HepG2 (cell line): Measurements from ENCODE around the gene ZSCAN26. TPM values are rescaled to one million over a fixed set of nuclear protein-coding genes. Genes with fewer than 3 reads are reported as not detected.

Source experiments
- HMG20B ChIP-seq: conservative IDR thresholded peaks from 2 replicates; pipeline ENCODE4 v1.6.1; 2016; ENCODE audit warnings: missing genetic modification reagents, missing compliant biosample characterization
- MAFK ChIP-seq, 2 experiments: IDR thresholded peaks in 1 of 2; conservative IDR thresholded peaks in 1 of 2; 2 replicates each; pipeline ENCODE4 v1.6.1; 2011; ENCODE audit warnings: improper control_type of control experiment in 2 of 2, low read length in 2 of 2
- NCOA5 ChIP-seq: sonication (generic); formaldehyde crosslinking; IDR thresholded peaks from 2 replicates; pipeline ENCODE4 v1.4.0; 2020; ENCODE audit warnings: missing genetic modification reagents
- NR2F6 ChIP-seq, 2 experiments: IDR thresholded peaks; 2 replicates each; pipeline ENCODE4 v1.6.1; 2016; ENCODE audit warnings: antibody characterized with exemption in 1 of 2, mild to moderate bottlenecking in 1 of 2
- NR3C1 ChIP-seq: sonication (generic); formaldehyde crosslinking; IDR thresholded peaks from 2 replicates; pipeline ENCODE4 v1.4.0; 2020; ENCODE audit warnings: missing genetic modification reagents
- PAF1 ChIP-seq: IDR thresholded peaks from 2 replicates; pipeline ENCODE4 v1.6.1; 2016; ENCODE audit warnings: missing genetic modification reagents, missing compliant biosample characterization
- SAFB2 ChIP-seq: sonication (generic); formaldehyde crosslinking; IDR thresholded peaks from 2 replicates; pipeline ENCODE4 v1.5.1; 2020; ENCODE audit warnings: missing genetic modification reagents, low read depth, mild to moderate bottlenecking, borderline replicate concordance
- SAP130 ChIP-seq: IDR thresholded peaks from 2 replicates; pipeline ENCODE4 v1.6.1; 2016; ENCODE audit warnings: low read depth
- SMAD1 ChIP-seq: sonication (generic); formaldehyde crosslinking; IDR thresholded peaks from 2 replicates; pipeline ENCODE4 v1.4.0; 2020; ENCODE audit warnings: missing genetic modification reagents, low read depth, mild to moderate bottlenecking, borderline replicate concordance
- SP4 ChIP-seq: sonication (generic); formaldehyde crosslinking; IDR thresholded peaks from 2 replicates; pipeline ENCODE4 v1.8.1; 2023; ENCODE audit warnings: mild to moderate bottlenecking, missing genetic modification reagents
- ZBTB34 ChIP-seq: sonication (generic); formaldehyde crosslinking; IDR thresholded peaks from 2 replicates; pipeline ENCODE4 v1.8.0; 2022; ENCODE audit warnings: mild to moderate bottlenecking, missing genetic modification reagents
- ZNF124 ChIP-seq: sonication (generic); formaldehyde crosslinking; IDR thresholded peaks from 2 replicates; pipeline ENCODE4 v1.4.0; 2020; ENCODE audit warnings: missing genetic modification reagents
- ZNF543 ChIP-seq: sonication (generic); formaldehyde crosslinking; IDR thresholded peaks from 2 replicates; pipeline ENCODE4 v1.4.0; 2020; ENCODE audit warnings: mild to moderate bottlenecking, missing genetic modification reagents
- ZNF768 ChIP-seq: sonication (generic); formaldehyde crosslinking; IDR thresholded peaks from 2 replicates; pipeline ENCODE4 v1.4.0; 2020; ENCODE audit warnings: missing genetic modification reagents
- ZNF780A ChIP-seq: sonication (generic); formaldehyde crosslinking; IDR thresholded peaks from 2 replicates; pipeline ENCODE4 v1.8.0; 2022; ENCODE audit warnings: mild to moderate bottlenecking, missing genetic modification reagents, moderate library complexity
- ZUFSP ChIP-seq: sonication (generic); formaldehyde crosslinking; IDR thresholded peaks from 2 replicates; pipeline ENCODE4 v1.9.0; 2021; ENCODE audit warnings: missing genetic modification reagents, mild to moderate bottlenecking, borderline replicate concordance
- polyA plus RNA-seq, 8 experiments: library from polyadenylated mRNA; depleted of rRNA in 3 of 8; stranded (reverse) in 7 of 8; unstranded in 1 of 8; fragments of >200 nt; fragmentation: Illumina TruSeq in 4 of 8; extraction: Trizol in 4 of 8; gene quantifications; 2 replicates each; pipeline versions ENCODE4 v1.2.1 to v1.2.3, GENCODE V29; 2011 to 2016; ENCODE audit warnings: low read depth in 4 of 8, missing spikeins in 1 of 8, mixed read lengths in 1 of 8; ENCODE audit not compliant: insufficient read depth in 1 of 8
- total RNA-seq, 5 experiments: library from RNA; depleted of rRNA; stranded (reverse); fragments of >200 nt; fragmentation: Illumina TruSeq; extraction: Trizol; gene quantifications; 2 replicates each; pipeline ENCODE4 v1.2.3, GENCODE V29; 2016; ENCODE audit warnings: low read depth in 1 of 5
- TF ChIP-seq, protein P1 (sequence below): sonication (generic); formaldehyde crosslinking; IDR thresholded peaks from 2 replicates; pipeline ENCODE4 v1.4.0; 2020; ENCODE audit warnings: missing genetic modification reagents, mild to moderate bottlenecking, borderline replicate concordance
- TF ChIP-seq, protein P2 (sequence below): sonication (generic); formaldehyde crosslinking; IDR thresholded peaks from 2 replicates; pipeline ENCODE4 v1.4.0; 2020; ENCODE audit warnings: missing genetic modification reagents

The ZSCAN26 gene
- total and polyA plus RNA-seq, 2 of the 13 experiments (the other 11 are each of a cell fraction or from before 2014, with no cell fraction given): 12.0 to 15.6 TPM

GRCh38 chr6:28225056-28225834, 41.7 kb upstream of the ZSCAN26 start, which contains the start of gene ZSCAN9 (continued):
- peak; percentile 73 for TF ChIP-seq SP4 (CRISPR knock-in tag)
- TF ChIP-seq, protein P1, sequence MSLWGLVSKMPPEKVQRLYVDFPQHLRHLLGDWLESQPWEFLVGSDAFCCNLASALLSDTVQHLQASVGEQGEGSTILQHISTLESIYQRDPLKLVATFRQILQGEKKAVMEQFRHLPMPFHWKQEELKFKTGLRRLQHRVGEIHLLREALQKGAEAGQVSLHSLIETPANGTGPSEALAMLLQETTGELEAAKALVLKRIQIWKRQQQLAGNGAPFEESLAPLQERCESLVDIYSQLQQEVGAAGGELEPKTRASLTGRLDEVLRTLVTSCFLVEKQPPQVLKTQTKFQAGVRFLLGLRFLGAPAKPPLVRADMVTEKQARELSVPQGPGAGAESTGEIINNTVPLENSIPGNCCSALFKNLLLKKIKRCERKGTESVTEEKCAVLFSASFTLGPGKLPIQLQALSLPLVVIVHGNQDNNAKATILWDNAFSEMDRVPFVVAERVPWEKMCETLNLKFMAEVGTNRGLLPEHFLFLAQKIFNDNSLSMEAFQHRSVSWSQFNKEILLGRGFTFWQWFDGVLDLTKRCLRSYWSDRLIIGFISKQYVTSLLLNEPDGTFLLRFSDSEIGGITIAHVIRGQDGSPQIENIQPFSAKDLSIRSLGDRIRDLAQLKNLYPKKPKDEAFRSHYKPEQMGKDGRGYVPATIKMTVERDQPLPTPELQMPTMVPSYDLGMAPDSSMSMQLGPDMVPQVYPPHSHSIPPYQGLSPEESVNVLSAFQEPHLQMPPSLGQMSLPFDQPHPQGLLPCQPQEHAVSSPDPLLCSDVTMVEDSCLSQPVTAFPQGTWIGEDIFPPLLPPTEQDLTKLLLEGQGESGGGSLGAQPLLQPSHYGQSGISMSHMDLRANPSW (CRISPR knock-in tag): no peak
- TF ChIP-seq NCOA5 (CRISPR knock-in tag): no peak
- TF ChIP-seq ZBTB34: no peak
- TF ChIP-seq ZNF543 (CRISPR knock-in tag): peak; percentile 85; the same call in 1 of the 2 replicates
- TF ChIP-seq SAFB2: no peak
- no peak for TF ChIP-seq PAF1 (CRISPR knock-in tag)
- TF ChIP-seq ZNF124: peak; percentile 73; the same call in 1 of the 2 replicates
- TF ChIP-seq ZNF780A: no peak
- TF ChIP-seq SAP130: peak; percentile 94
- no peak for TF ChIP-seq NR3C1
- no peak for TF ChIP-seq ZUFSP (CRISPR knock-in tag)
- peak; percentile 53; the same call in 1 of the 2 replicates for TF ChIP-seq HMG20B
- TF ChIP-seq MAFK (conservative IDR thresholded peaks at IDR 0.05 in 1 of 2, IDR thresholded peaks at IDR 0.05 in 1 of 2; ENCODE audit: low read length in 2 of 2): no peak
- TF ChIP-seq SMAD1 (CRISPR knock-in tag): peak; percentile 48; the same call in 1 of the 2 replicates
- peak; percentile 33 for TF ChIP-seq NR2F6 (IDR thresholded peaks at IDR 0.05)
- TF ChIP-seq NR2F6 (CRISPR knock-in tag; IDR thresholded peaks at IDR 0.05): peak; percentile 64; the same call in 1 of the 2 replicates
- TF ChIP-seq ZNF768 (CRISPR knock-in tag): peak; percentile 85
- TF ChIP-seq, protein P2, sequence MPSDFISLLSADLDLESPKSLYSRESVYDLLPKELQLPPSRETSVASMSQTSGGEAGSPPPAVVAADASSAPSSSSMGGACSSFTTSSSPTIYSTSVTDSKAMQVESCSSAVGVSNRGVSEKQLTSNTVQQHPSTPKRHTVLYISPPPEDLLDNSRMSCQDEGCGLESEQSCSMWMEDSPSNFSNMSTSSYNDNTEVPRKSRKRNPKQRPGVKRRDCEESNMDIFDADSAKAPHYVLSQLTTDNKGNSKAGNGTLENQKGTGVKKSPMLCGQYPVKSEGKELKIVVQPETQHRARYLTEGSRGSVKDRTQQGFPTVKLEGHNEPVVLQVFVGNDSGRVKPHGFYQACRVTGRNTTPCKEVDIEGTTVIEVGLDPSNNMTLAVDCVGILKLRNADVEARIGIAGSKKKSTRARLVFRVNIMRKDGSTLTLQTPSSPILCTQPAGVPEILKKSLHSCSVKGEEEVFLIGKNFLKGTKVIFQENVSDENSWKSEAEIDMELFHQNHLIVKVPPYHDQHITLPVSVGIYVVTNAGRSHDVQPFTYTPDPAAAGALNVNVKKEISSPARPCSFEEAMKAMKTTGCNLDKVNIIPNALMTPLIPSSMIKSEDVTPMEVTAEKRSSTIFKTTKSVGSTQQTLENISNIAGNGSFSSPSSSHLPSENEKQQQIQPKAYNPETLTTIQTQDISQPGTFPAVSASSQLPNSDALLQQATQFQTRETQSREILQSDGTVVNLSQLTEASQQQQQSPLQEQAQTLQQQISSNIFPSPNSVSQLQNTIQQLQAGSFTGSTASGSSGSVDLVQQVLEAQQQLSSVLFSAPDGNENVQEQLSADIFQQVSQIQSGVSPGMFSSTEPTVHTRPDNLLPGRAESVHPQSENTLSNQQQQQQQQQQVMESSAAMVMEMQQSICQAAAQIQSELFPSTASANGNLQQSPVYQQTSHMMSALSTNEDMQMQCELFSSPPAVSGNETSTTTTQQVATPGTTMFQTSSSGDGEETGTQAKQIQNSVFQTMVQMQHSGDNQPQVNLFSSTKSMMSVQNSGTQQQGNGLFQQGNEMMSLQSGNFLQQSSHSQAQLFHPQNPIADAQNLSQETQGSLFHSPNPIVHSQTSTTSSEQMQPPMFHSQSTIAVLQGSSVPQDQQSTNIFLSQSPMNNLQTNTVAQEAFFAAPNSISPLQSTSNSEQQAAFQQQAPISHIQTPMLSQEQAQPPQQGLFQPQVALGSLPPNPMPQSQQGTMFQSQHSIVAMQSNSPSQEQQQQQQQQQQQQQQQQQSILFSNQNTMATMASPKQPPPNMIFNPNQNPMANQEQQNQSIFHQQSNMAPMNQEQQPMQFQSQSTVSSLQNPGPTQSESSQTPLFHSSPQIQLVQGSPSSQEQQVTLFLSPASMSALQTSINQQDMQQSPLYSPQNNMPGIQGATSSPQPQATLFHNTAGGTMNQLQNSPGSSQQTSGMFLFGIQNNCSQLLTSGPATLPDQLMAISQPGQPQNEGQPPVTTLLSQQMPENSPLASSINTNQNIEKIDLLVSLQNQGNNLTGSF: no peak
